HTERT RPE-1 (cell line): ENCODE measurements around the gene ITGA4.
"Not testable (repeated sequence)": the region's sequence is repeated elsewhere in the genome, so short reads cannot be mapped to it uniquely, and the experiment has no call there.

ENCODE experiments used
- in situ Hi-C: fragments of 300-500 bp; cut with MboI; formaldehyde crosslinking; loops from 4 replicates; pipeline ENCODE4 v1.14.3; 2020; ENCODE audit warnings: low sequenced_read_pairs

Gene ITGA4

GRCh38 chr2:181457121-181457740 is at the start of gene ITGA4:
Gene ITGA4, plus strand, starts transcription at chr2:181457386. Its CDS starts 269 bp downstream, at chr2:181457655.
- in situ Hi-C loops, result no loop called here

- in situ Hi-C loops, result no loop called here
Observed at GRCh38 chr2:181408861-181409260, 48.3 kb upstream of the ITGA4 start.

GRCh38 chr2:181411105-181411849 is 45.9 kb upstream of the ITGA4 start:
- in situ Hi-C loops, result no loop called here

DNA sequence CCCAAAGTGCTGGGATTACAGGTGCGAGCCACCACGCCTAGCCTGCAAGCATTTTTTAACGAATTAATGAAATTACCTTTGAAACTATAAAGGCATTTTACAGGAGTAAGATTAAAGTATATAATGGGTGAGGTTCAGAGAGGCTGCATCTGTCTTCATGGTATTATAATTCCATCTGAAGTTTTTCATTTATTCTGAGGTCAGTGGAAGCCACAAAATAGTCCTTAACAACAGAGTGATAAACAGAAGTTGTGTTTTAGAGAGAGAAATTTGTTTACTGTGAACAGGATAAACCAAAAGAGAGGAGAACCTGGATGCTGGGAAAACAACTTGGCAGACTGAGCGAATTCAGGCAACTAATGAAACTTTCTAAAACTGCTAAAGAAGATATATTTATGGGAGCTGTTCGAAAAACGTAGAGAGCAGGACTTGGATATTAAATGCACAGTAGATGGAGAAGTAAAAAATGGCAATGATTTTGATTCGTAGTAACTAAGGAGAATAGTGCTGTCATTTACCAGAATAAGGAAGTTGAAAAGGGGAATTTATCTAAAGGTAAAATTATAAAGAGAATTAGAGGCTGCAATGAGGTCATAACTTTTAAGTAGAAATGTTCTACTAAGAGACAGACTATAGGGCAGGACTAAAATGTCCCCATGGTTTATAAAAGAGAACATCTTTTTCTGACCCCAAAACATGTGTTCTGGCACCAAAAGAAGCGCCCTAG is 37.9 kb upstream of the ITGA4 start:
- in situ Hi-C loops, result no loop called here

- in situ Hi-C loops, result no loop called here
Observed at GRCh38 chr2:181420259-181421130, 36.7 kb upstream of the ITGA4 start.

DNA sequence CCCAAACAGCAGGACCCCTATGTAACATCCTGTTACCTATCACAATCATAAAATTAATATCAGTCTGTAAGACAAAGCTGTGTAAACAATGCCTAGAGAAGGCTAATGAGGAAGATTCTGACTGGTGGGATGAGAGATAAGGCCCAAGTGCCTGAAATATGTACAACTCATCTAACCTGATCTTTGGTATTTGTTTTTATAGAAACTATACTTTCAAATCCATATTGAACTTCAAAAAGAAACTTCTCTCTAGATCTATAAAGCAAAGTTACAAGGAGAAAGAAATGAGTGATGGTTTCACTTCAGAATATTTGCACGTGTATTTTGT is 36.1 kb upstream of the ITGA4 start:
- in situ Hi-C loops, result no loop called here

- in situ Hi-C loops, result no loop called here
Observed at GRCh38 chr2:181421464-181421863, 35.7 kb upstream of the ITGA4 start.

DNA sequence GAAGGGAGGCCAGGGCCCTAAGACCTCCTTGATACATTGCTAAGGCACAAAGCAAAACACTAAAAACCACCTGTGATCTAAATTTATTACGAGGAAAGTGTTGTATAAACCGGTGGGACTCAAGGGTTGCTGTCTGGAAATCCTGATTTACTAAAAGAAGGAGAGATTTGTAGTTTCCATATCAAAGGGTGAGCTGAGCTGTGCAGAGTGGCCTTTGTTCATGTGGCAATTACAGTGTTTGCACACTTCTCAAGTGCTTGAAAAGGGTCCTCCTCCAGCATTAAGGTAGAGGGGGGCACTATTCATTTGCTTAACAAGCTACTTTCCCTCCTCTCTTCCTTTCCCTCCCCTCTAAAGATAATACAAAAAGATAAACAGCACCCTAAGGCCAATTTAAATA is 30.5 kb upstream of the ITGA4 start:
- in situ Hi-C loops, result no loop called here

DNA sequence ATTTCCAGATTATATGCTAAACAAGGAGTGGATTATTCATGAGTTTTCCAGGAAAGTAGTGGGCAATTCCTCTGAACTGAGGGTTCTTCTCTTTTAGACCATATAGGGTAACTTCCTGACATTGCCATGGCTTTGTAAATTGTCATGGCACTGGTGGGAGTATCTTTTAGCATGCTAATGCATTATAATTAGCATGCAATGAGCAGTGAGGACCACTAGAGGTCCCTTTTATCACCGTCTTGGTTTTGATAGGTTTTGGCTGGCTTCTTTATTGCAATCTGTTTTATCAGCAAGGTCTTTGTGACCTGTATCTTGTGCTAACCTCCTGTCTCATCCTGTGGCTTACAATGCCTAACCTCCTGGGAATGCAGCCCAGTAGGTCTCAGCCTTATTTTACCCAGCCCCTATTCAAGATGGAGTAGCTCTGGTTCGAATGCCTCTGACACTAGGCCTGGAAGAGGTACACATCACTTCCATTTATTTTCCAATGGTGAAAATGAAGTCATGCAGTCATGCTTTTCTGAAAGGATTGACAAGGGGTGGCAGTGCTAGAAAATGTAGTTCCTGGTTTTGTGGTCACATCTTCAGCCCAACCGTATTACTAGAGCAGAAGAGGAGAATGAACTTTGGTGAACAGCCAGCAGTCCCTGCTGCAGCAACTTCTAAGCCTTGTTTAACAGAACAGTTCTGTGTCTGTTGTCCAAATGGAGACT is 26.6 kb upstream of the ITGA4 start:
- in situ Hi-C loops, result no loop called here

GRCh38 chr2:181431674-181432073 is 25.5 kb upstream of the ITGA4 start:
- in situ Hi-C loops, result no loop called here

GRCh38 chr2:181438261-181438660 is 18.9 kb upstream of the ITGA4 start:
- in situ Hi-C loops, result no loop called here

- in situ Hi-C loops, result no loop called here
Observed at GRCh38 chr2:181440344-181440743, 16.8 kb upstream of the ITGA4 start.

- in situ Hi-C loops, result no loop called here
Observed at GRCh38 chr2:181440919-181441318, 16.3 kb upstream of the ITGA4 start.

DNA sequence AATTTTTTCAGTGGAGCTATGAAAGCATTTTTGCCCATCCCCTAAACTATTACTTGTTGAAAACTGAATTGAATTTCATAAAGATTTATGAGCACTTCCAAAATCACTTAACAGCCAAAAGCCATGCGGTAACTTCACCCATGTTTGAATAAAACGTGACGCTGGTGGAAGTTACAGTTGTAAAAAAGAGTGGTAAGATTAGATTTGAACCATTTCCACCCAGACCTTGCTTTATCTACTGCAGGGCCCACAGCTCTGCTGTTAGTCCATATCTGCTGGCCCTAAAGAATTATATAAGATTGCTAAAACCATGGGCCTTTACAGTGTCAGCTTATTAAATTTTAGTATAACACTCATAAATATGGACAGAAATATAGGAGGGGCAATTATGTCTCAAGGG is 15.5 kb upstream of the ITGA4 start:
- in situ Hi-C loops, result no loop called here

- in situ Hi-C loops, result no loop called here
Observed at GRCh38 chr2:181444654-181445053, 12.5 kb upstream of the ITGA4 start.

- in situ Hi-C loops, result no loop called here
Observed at GRCh38 chr2:181446985-181447384, 10.2 kb upstream of the ITGA4 start.

- in situ Hi-C loops, result not testable (repeated sequence)
Observed at GRCh38 chr2:181449278-181449677, 7.9 kb upstream of the ITGA4 start.

DNA sequence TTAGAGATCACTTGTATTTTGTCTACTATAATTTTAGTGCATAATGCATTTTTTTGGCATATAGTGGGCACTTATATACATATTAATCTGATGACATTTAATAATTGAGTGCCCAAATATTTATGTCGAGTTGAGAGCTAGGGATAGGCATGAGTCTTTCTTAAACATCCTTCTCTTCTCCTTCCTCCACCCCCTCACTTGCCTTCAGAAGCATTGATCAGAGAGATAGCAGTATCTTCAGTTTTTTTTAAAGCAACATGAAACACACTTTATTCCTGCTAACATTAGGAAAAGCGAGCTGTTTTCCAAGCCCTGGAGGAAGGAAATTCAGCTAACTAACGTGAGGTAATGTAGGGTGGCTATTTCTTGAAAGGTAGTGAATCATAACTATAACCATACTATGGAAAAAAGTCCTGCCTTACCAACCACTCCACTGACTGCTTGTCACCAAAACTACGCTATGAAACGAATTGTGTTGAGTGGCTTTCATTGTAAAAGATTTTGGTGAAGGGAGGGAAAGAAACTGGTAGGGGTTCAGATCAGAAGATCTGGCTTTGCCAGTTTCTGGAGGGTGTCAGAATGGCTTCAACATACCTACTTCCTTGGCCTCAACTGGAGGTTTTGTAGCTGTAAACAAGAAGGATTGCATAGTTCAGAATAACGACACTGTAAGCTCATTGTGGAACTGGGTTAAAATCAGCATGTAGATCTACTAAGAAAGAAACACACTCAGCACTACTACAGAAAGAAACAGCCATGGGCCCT is 2.3 kb upstream of the ITGA4 start:
- in situ Hi-C loops, result no loop called here

GRCh38 chr2:181456660-181457120 is 496 bp upstream of the ITGA4 start:
- in situ Hi-C loops, result no loop called here
